Right lung (tissue), 5 donors: Measurements from ENCODE around the gene RRBP1. TPM values are rescaled to one million over a fixed set of nuclear protein-coding genes. Genes with fewer than 3 reads are reported as not detected.

ENCODE experiments used
- DNase-seq, 2 donors: peaks; one replicate each; pipeline ENCODE4 v3.0.0-alpha.2; 2013
- polyA plus RNA-seq, 5 donors: library from polyadenylated mRNA; unstranded; fragments of 120-200 nt; gene quantifications; one replicate each; pipeline versions ENCODE4 v1.2.1 to v1.2.3, GENCODE V29; 2013; ENCODE audit warnings: inconsistent platforms in 1 of 5, low replicate concordance in 1 of 5; ENCODE audit not compliant: insufficient read length in 5 of 5, insufficient read depth in 1 of 5

RRBP1 gene
- polyA plus RNA-seq, 5 donors: 88.2 to 155 (median 111) TPM

DNA sequence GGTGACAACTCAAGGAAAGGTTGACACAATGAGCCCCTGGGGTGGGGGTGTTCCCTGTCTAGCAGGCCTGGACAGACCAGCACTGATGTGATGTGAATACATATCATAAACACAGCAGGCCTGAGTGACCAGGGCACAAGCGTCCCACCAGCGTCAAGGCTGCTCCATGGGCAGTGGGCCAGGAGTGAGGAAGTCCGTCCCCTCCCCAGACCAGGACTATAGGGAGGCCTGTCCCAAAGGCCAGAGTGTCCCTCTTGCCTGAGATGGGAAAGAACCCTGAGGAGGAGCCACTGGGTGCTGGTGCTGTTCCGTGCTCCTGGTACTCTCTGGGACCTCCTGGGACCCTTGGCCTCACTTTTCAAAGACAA lies 44.6 kb downstream of the RRBP1 start:
- DNase-seq: no peak

DNA sequence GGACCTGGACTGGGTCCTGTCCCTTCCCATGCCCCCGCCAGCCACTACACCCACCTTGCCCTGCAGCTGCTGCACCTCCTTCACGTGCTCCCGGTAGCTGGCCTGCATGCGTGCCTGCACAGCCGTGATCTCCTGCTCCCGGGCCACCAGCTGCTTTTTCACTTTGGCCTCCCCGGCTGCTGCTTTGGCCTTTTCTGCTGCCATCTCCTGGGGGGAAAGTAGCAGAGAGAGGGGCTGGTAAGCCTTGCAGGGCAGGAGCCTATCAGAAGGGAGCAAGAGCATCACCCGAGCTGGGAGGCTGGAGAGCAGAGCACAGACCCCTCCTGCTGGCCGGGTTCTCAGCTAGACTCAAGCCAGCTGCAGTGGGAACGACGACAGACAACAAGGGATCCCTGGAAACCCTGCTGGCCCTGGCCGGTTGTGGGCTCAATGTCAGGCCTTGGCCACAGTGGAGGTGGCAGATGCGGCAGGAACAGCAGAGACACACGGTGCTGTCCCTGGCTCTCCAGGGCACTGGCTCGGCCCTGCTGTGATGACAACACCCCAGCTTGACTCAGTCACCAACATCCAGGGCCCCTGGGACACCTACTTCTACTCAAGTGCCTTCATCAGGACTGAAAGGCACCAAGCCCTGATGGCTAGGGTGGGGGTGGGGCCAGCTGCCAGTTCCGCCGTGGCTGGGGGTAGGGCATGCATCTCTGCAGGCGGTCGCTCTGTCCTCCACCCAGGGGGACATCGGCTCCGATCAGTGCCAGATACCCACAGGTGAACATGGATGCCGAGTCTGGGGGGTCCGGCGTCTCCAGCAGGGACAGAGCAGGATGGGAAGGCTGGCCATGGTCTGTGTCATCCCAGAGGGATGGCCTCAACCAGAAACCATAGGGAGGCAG lies 45.3 kb downstream of the RRBP1 start:
- DNase-seq: no peak

DNA sequence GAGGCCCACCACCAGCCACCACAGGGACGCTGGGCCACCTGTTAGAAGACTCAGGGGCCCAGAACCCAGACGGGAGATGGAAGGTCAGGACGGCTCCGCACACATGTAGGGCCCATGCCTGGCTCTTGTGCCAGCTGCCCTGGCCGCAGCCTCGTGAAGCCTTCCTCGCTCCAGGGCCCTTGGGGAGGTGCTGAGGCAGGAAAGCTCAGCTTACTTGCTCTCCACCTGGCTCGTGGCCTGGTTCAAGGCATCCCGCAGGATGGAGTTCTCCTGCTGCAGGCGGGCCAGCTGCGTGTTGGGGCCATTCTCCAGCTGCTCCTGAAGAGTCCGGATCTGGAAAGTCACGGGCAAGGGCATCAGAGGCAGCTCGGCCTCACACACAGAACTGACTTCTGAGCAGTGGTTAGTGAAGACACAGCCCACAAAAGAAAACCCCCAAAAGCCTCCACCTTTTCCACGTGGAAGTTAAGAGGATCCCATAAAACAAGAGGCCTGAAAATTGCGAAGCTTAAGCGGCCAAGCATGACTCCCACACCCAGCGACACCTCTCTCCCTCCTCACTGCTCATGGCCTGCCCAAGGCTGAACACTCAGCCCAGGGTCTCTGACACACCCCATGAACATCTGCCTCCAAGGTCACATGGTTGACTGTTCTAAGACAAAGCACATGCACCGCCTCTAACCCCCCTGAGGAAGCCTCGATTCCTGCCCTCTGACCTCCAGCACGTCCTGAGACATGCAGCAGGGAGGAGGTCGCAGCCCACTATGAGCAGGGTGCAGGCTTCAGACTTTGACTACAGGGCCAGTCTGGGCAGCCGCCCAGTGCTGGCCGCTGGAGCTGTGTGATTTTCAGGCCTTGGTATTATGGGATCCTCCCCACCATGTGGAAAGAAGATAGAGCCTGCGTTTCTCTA lies 46.5 kb downstream of the RRBP1 start:
- no peak for DNase-seq

DNA sequence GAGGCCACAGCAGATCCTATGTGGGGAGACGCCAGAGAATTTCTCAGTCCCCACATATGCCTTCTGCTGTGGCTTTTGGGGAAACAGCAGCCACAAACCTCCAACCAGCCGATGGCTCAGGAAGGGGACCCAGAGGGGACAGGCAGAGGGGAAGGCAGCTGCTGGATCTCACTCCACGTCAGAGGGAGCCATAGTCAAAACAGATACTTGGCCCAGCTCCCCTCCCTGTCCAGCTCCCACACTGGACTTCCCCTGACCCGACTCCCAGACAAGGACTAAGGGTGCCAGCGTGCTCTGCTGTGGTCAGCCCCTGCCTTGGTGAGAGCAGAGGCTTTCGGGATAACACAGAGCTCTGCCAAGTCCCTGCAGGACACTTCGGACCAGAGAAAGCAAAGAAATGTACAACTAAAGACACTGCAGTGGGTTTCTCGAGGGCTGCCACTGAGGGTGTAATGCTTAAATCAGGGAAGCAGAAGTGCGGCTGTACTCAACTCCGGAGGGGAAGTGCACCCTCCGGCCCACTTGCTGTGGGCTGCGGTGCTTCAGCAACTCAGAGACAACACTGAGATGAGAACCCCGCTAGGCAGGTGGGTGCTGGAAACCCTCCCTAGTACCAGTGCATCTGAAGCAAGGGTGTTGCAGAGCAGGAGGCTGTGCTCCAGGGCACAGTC lies 47.2 kb downstream of the RRBP1 start:
- no peak for DNase-seq

DNA sequence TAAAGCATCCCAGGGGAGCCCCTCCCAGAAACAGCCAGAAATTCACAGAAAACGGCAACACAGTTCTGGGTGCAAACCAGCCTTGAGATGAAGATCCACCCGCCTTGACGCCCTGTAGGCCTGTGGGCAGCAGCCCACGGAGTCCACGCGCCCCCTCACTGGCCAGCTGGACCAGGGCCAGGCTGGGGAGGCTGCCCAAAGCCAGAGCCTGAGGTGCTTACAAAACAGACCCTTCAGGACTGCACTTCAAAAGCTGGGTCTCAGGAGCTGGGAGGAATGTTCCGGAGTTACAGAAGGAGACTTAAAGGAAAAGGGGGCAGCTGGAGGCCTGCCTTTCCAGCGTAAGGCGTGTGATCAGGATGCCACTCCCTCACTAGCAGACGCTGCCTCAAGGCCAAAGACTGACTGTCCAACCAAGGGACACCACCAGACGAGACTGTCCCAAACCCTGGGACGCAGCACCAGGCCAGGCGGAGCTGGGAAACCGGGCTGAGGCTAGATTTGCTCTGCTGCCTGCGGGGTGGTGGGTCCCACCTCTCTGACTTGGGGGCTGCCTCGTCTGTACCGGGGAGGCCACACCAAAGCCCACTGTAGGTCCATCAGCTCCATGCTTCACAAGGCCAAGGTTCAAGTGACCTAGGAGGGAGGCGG lies 48.1 kb downstream of the RRBP1 start:
- DNase-seq: no peak

DNA sequence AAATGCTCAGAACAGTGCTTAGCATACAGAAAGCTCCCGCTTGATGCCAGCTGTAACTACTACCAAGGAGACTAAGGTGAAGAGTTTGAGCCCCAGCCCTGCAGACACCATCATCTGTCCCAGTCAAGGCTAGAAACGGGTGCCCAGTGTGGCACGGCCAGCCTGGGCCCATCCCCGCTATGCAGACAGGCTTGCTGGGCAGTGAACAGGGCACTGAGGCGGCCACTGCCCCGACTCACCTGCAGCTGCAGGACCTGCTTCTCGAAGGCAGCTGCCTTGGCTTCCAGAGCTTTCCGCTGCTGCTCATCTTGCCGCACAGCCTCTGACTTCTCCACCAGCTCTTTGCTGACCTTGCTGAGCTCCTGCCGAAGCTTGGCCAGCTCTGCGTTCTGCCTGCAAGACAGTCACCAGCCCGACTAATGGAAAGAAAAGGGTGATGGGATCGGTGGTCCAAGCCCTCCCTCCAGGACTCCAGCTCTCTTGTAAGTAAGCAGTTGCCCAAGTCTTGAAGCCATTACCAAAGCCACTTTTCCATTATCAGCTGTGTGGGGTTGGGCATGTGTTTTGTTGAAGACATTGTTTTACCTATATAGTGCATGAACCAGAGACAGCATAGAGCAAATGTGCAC lies 48.7 kb downstream of the RRBP1 start:
- DNase-seq: no peak

DNA sequence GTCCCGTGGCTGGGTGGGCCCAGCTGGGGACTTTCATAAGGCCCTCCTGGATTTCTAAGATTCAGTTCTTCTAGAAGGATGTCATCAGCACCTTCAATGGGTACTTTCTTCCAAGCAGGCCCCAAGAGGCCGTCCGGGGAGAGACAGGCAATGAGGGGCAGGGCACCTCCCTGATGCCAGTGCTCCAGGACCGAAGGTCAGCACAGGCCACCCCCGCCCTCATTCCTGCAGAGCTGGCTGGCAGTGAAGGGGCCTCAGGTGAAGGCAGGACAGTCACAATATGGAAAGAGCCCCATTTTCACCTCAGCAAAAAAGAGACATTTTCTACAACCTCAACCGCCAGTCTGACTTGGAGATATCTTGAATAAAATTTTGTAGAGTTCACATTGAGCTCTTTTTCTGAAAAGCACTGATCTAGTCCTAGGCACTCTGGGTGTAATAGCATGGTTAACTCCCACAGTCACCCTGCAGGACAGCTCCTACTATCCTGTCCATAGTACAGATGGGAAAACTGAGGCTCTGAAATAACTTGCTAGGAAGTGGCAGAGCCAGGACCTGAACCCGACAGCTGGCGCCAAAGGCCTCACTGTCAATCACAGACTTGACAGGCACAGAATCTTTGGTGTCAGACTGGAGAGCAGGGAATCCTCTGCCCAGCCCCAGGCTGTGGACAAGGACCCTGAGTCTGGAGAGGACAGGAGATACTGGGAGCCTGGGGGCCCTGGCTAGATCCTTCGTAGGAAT lies 50.3 kb downstream of the RRBP1 start:
- no peak for DNase-seq

DNA sequence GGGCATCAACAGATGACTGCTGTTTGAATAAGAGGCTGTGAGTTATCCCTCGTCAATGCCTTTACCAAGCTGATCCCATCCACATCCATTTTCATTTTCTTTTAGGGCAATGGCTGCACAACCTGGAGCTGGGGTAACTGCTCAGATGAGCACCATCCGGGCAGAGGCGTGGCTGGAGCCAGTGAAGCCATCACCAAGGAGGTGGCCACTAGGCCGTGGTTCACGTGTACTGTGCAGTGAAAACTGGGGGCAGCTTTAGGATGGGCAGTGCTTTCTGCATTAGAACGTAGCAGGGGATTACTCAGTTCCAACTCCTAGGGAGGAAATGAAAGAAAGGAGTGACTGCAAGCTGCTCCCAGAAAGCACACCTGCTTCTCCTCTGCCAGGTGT lies 51.2 kb downstream of the RRBP1 start:
- DNase-seq: no peak

DNA sequence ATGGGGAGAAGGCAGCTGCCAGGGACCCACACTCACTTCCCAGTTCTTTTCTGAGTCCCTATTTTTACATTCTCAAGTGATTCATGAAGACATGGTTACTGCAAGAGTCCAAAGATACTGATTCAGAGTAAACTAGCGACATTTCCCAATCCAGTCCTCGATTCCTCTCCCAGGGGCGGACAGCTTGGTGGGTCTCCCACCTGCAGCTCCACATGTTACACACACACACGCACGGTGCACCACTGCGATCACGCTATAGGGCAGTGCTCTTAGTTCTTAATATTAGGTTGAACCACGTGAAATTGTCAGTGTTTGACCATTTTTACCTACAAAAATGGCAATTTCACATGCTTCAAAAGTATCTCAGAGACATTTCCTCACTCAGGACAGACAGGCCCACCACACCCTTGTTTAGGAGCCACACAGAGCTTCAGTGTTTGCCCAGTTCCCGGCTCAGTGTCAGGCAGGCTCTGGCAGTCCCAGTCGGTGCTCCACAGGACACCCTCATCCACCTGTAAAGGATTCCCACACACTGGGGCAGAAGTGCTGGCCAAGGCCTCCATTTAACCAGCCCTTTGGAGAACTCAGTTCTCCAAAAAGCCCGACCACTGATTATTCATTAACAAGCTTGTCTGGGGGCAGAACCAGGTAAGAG lies 51.8 kb downstream of the RRBP1 start:
- no peak for DNase-seq

DNA sequence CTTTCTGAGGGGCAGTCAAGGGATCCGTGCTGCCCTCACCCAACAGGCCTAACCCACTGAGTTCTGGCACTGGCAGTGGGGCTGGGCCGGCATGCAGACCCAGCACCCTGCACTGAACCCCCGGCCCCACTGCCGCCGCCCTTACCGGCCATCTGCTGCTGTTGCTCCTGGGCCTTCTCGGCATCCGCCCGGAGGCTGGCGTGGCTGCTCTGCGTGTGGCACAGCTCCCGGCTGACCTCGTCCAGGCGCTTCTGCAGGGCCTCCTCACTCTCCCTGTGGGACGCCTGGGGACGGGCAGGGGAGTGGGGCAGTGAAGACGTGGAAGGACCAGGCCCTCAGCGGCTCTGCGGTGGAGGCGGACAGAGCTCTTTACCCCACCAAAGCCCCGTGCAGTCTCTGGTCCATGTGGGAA lies 52.4 kb downstream of the RRBP1 start:
- no peak for DNase-seq

DNA sequence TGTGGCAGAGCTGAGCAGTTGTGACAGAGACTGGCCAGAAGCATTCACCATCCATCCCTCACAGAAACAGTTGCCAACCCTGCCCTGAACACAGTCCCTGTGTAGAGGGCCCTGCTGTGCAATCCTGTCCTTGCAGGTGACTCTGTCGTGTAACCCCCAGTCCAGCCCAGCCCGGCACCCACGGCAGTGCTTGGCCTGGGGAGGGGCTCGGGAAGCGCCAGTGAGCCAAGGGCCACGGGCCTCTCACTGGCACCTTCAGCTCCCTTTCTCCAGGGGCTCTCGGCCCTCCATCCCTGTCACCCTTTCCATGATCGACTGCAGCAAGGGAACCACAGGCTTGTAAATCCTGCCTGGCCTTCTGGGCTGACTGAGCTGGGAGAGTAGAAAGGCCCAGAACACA lies 53.0 kb downstream of the RRBP1 start:
- no peak for DNase-seq

DNA sequence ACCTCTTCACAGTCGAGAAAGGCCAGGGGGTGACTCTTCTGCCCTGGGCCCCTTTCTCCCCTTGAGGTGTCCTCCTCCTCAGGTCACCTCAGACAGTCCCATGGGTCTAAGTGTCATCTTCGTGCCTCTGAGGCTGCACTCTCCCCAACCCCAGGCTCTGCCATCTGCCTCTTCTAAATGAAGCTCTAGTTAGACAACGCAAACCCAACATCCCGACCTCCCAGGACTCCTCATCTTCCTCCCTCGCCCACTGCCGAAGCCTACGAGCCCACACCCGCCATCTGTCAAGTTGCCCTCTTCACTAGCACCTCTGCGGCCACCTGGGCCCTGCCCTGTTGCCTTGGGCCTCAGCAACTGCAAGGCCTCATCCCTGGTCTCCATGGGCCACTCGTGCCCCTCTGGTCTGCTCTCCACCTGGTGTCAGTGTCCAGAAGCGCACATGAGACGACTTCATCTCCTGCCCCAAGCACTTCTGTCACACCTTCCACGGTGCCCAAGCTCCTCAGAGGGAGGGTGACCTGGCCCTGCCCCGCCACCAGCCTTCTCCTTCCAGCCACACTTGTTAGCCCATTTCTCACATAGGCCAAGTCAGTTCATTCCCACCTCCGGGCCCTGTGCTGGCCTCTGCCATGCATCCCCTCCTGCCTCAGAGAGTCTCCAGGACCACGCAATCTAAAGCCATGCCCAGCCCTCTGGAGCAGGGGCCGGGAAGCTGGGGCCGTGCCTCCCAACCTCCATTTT lies 53.8 kb downstream of the RRBP1 start:
- DNase-seq: no peak

DNA sequence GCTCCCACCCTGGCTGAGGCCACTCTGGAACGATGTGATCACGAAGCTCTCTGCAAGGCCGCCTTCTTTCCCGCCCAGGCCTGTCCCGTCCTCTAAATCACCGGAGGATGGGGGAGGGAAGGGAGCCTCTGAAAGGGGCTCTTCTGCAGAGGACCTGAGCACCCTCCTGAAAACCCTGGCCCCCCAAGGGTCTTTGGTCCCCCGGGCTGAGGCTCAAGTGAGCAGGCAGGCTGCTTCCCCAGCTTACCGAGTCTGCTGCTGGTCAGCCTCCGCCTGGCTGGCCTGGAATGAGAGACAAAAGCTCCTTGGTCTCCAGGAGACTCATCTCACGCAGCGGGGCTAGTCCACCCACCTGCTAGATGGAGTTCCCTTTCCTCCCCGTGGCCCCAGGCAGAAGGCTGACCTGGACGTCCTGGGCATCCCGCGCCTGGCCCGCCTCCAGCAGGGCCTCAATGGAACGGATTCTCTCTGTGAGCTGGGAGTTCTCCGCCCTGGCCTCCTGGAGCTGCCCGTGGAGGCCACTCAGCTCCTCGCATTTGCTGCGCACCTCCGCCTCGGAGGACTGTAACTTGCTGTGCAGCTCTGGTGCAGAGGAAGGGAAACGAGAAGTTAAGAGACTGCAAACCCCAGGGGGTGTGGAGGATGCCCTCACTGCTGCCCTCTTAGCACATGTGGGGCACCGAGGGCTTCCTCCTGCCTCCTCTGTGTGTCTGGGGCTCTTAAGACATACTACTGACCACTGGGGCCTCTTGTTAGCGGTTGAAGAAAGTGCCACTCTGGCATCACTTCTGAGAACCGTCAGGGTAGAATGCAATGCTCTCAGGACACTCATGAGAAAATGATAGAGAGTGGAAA lies 54.7 kb downstream of the RRBP1 start:
- DNase-seq: no peak

DNA sequence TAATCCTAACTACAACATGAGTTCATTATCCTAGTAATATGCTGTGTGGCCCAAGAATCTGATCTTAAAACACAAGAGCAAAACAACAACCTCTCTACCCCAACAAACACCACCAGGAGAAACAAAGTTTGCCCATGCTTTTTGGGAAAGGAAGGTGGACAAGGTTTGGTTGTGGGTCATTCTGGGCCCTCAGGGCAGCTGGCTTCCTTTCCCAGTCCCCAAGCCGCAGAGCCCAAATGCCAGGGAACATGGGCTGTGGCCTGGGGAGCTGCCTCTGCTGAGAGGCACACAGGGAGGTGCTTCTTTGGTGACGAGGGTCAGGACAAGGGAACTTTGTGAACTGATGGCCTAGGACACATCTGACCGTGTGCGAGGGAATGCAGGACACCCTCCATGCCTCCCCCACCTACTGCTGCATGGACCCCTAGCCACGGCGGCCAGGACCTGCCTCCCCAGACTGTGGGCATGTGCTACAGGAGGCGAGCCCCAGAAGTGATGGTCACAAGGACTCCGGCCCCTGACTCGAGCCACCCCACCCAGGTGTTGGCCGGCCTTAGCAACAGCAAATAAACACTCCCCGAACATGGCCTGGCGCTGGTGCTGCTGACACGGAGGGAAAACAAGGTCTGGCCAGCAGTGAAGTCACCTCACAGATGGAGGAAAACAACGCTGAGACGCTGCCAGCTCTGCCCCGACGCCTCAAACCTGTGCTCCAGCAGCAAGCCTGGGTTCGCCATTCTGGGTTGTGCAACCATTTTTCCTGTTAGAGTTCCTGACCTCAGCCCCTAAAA lies 55.6 kb downstream of the RRBP1 start:
- DNase-seq: no peak

DNA sequence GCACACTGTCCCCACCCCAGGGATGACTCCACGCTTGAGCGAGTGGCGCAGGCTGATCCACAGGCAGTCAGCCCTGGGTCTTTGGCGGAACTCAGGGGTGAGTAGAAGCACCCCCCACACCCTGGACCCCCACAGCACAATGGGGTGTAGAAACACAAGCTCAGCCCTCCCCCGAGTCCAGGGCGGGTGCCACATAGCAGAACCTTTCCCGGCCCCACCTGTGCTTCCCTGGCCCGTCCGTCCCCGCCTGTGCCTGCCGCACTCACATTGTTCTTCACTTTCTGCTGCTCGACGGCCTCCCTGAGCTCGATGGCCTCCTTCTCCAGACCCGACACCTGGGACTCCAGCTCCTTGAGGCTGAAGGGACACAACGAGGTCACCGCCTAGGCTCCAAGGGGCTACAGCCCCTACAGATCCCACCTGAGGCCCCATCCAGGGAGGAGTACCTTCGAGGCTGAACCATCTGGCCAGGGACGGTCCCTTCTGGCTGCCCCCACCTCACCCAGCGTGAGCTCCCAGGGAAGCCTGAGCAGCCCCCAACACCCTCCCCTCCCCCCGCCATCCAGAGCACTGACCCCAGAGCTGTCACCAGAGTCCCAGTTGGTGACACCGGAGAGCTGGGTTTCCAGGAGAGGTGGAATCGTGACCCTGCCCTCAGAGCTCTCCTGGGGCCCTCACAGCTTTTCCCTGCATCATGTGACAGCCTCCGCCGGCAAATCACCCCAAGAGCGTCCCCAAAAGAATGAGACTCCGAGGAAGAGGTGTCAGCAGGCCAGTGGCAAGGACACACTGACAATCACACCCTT lies 56.6 kb downstream of the RRBP1 start:
- no peak for DNase-seq

DNA sequence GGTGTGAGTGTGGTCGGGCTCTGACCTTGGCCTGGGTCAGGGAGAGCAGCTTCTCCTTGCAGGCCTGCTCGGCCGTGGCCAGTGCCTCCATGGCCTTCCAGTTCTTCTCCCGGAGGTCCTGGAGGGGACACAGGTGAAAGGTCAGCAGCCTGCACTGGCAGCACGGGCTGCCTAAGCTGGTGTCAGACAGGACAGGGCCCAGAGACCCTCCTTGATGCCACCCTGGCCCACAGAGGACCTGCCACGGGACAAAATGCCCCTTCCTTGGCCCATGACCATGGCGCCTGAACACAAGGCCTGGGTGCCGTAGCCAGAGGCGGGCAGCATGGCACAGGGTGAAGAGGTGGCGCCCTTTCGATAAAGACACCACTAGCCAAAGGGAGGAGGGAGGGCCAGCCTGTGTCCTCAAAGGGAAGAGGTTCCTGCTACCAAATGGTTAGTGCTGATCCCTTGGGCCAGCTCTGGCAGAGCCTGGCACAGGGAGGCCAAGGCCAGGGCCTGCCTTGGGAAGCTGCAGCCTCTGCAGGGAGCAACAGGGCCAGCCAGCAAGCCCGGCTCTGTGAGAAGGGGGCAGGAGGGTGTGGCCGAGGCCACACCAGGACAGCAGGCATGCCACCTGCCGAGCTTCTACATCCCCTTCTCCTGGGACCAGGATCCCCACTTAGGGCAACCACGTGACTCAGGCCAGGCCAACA lies 57.3 kb downstream of the RRBP1 start:
- DNase-seq: no peak
